Measurements from ENCODE around the gene CPNE1.

DNA sequence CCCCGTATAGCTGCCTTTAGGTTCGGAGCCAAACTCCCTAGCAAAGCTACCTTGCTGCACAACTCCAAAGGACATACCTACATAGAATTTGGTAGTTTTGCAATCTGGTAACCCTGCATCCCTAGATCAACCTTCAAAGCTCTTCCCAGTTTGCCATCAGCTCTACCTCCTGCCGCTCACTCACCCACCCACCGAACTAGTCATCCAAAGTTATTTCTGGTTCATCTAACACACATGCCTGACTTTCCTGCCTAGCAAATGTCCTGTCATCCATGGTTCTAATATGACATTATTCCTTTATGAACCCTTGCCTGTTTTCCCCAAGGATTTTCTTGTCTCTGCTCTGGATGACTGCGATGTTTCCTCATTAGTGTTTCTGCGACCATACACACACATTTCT is 27.4 kb downstream of the CPNE1 start:
- TF ChIP-seq, protein P1, sequence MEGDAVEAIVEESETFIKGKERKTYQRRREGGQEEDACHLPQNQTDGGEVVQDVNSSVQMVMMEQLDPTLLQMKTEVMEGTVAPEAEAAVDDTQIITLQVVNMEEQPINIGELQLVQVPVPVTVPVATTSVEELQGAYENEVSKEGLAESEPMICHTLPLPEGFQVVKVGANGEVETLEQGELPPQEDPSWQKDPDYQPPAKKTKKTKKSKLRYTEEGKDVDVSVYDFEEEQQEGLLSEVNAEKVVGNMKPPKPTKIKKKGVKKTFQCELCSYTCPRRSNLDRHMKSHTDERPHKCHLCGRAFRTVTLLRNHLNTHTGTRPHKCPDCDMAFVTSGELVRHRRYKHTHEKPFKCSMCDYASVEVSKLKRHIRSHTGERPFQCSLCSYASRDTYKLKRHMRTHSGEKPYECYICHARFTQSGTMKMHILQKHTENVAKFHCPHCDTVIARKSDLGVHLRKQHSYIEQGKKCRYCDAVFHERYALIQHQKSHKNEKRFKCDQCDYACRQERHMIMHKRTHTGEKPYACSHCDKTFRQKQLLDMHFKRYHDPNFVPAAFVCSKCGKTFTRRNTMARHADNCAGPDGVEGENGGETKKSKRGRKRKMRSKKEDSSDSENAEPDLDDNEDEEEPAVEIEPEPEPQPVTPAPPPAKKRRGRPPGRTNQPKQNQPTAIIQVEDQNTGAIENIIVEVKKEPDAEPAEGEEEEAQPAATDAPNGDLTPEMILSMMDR (IDR thresholded peaks at IDR 0.05) = no peak
- no peak for TF ChIP-seq POLR2A (IDR thresholded peaks at IDR 0.05)
